Neural cell (in vitro differentiated cells): ENCODE data around the gene RAB6A. TPM values are rescaled to one million over a fixed set of nuclear protein-coding genes. Genes with fewer than 3 reads are reported as not detected.

ENCODE experiments used
- H2AFZ ChIP-seq: fragments of 200-600, 300-800 bp; sonication (generic), shearing (Covaris generic); 2 replicates; pipeline ENCODE4 v1.6.0; 2014; ENCODE audit warnings: low read depth, mild to moderate bottlenecking, antibody characterized with exemption, low read length, moderate library complexity
- H3F3A ChIP-seq: fragments of 200-600 bp; shearing (Covaris generic); 2 replicates; pipeline ENCODE4 v1.6.1; 2016; ENCODE audit warnings: mild to moderate bottlenecking, moderate library complexity, mixed read lengths, antibody characterized with exemption, low read length; ENCODE audit not compliant: insufficient read depth, poor library complexity, severe bottlenecking
- H3K27ac ChIP-seq: fragments of 200-600, 300-800 bp; sonication (generic), shearing (Covaris generic); 2 replicates; pipeline ENCODE4 v1.5.1; 2014; ENCODE audit warnings: mild to moderate bottlenecking, low read length, moderate library complexity
- H3K27me3 ChIP-seq: fragments of 300-800, 200-600 bp; sonication (generic), shearing (Covaris generic); 2 replicates; pipeline ENCODE4 v1.6.0; 2014; ENCODE audit warnings: mild to moderate bottlenecking, low read depth, low read length, moderate library complexity; ENCODE audit not compliant: insufficient read depth
- H3K36me3 ChIP-seq: fragments of 300-800, 200-600 bp; sonication (generic), shearing (Covaris generic); 2 replicates; pipeline ENCODE4 v1.5.1; 2014; ENCODE audit warnings: mild to moderate bottlenecking, antibody characterized with exemption, low read length, moderate library complexity; ENCODE audit not compliant: insufficient read depth
- H3K4me2 ChIP-seq: fragments of 300-800, 200-600 bp; sonication (generic), shearing (Covaris generic); 2 replicates; pipeline ENCODE4 v1.6.0; 2014; ENCODE audit warnings: mild to moderate bottlenecking, low read length
- H3K4me3 ChIP-seq: fragments of 300-800, 200-600 bp; sonication (generic), shearing (Covaris generic); 2 replicates; pipeline ENCODE4 v1.5.1; 2014; ENCODE audit warnings: mild to moderate bottlenecking, low read length, moderate library complexity
- H3K79me2 ChIP-seq: fragments of 200-600 bp; shearing (Covaris generic); replicated peaks from 2 replicates; pipeline ENCODE4 v1.6.0; 2014; ENCODE audit warnings: mild to moderate bottlenecking, low read length, moderate library complexity; ENCODE audit not compliant: insufficient read depth
- H3K9ac ChIP-seq: fragments of 300-800, 200-600 bp; sonication (generic), shearing (Covaris generic); 2 replicates; pipeline ENCODE4 v1.6.1; 2016; ENCODE audit warnings: mild to moderate bottlenecking, low read length, mixed read lengths
- H3K9me2 ChIP-seq: fragments of 200-600 bp; shearing (Covaris generic); 2 replicates; pipeline ENCODE4 v1.6.1; 2016; ENCODE audit warnings: mild to moderate bottlenecking, low read length, mixed read lengths; ENCODE audit not compliant: insufficient read depth
- H3K9me3 ChIP-seq: fragments of 200-600, 300-800 bp; sonication (generic), shearing (Covaris generic); 2 replicates; pipeline ENCODE4 v1.6.1; 2016; ENCODE audit warnings: mild to moderate bottlenecking, mixed run types, low read length, moderate library complexity, mixed read lengths
- H4K20me1 ChIP-seq: fragments of 200-600 bp; shearing (Covaris generic); 2 replicates; pipeline ENCODE4 v1.6.1; 2016; ENCODE audit warnings: mild to moderate bottlenecking, mixed run types; ENCODE audit not compliant: insufficient read depth
- EP300 ChIP-seq: fragments of 450-650 bp; conservative IDR thresholded peaks from 2 replicates; pipeline ENCODE4 v1.6.1; 2014; ENCODE audit warnings: antibody characterized with exemption, mild to moderate bottlenecking, moderate library complexity; ENCODE audit not compliant: poor library complexity, severe bottlenecking
- EZH2 ChIP-seq: fragments of 200-600, 300-800 bp; shearing (Covaris generic), sonication (generic); IDR thresholded peaks from 2 replicates; pipeline ENCODE4 v1.6.1; 2014; ENCODE audit warnings: antibody characterized with exemption, low read length, borderline replicate concordance, mild to moderate bottlenecking; ENCODE audit not compliant: insufficient read depth, poor library complexity, severe bottlenecking
- MXI1 ChIP-seq: fragments of 450-650 bp; conservative IDR thresholded peaks from 2 replicates; pipeline ENCODE4 v1.6.1; 2014; ENCODE audit warnings: antibody characterized with exemption, mild to moderate bottlenecking; ENCODE audit not compliant: poor library complexity, severe bottlenecking
- POLR2AphosphoS5 ChIP-seq: IDR thresholded peaks from 2 replicates; pipeline ENCODE4 v1.6.1; 2012
- RAD21 ChIP-seq: fragments of 450-650 bp; conservative IDR thresholded peaks from 2 replicates; pipeline ENCODE4 v1.6.1; 2014; ENCODE audit warnings: antibody characterized with exemption, mild to moderate bottlenecking, moderate library complexity
- SMC3 ChIP-seq: fragments of 450-650 bp; conservative IDR thresholded peaks from 2 replicates; pipeline ENCODE4 v1.6.1; 2014; ENCODE audit warnings: antibody characterized with exemption, mild to moderate bottlenecking, moderate library complexity; ENCODE audit not compliant: poor library complexity
- TAF1 ChIP-seq: IDR thresholded peaks from 2 replicates; pipeline ENCODE4 v1.6.1; 2012; ENCODE audit warnings: low read depth
- polyA plus RNA-seq: library from polyadenylated mRNA; depleted of rRNA; stranded (reverse); fragments of >200 nt; gene quantifications from 2 replicates; pipeline ENCODE4 v1.2.3, GENCODE V29; 2014
- TF ChIP-seq, protein P1 (sequence below): fragments of 450-650 bp; IDR thresholded peaks from 2 replicates; pipeline ENCODE4 v1.5.1; 2014; ENCODE audit warnings: antibody characterized with exemption, mild to moderate bottlenecking, moderate library complexity; ENCODE audit not compliant: poor library complexity, severe bottlenecking
- TF ChIP-seq, protein P2 (sequence below): IDR thresholded peaks from 2 replicates; pipeline ENCODE4 v1.6.1; 2012; ENCODE audit warnings: borderline replicate concordance

Gene RAB6A
- polyA plus RNA-seq, 1 donor from 2014 or later: 155 TPM

DNA sequence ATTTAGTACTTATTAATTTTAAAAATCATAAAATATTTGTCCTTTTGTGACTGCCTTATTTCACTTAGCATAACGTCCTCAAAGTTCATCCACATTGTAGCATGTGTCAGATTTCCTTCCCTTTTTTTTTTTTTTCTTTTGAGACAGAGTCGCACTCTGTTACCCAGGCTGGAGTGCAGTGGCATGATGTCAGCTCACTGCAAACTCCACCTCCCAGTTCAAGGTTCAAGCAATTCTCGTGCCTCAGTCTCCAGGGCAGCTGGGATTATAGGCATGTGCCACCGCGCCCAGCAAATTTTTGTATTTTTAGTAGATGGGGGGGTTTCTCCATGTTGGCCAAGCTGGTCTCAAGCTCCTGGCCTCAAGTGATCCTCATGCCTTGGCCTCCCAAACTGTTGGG lies 10.6 kb downstream of the RAB6A start:
- no peak overlapping the region for H3K4me3 ChIP-seq
- peaks cover 92% of the 10 kb centered on the region for H3K79me2 ChIP-seq
- H3K36me3 ChIP-seq: no peaks in the 10 kb centered on the region
- H3K4me2 ChIP-seq: no peak overlapping the region
- H3K9ac ChIP-seq: no peak overlapping the region
- no peaks in the 10 kb centered on the region for H3K27me3 ChIP-seq
- H4K20me1 ChIP-seq: peaks cover 48% of the 10 kb centered on the region
- TF ChIP-seq EZH2: no peak
- TF ChIP-seq RAD21: no peak
- TF ChIP-seq, protein P1, sequence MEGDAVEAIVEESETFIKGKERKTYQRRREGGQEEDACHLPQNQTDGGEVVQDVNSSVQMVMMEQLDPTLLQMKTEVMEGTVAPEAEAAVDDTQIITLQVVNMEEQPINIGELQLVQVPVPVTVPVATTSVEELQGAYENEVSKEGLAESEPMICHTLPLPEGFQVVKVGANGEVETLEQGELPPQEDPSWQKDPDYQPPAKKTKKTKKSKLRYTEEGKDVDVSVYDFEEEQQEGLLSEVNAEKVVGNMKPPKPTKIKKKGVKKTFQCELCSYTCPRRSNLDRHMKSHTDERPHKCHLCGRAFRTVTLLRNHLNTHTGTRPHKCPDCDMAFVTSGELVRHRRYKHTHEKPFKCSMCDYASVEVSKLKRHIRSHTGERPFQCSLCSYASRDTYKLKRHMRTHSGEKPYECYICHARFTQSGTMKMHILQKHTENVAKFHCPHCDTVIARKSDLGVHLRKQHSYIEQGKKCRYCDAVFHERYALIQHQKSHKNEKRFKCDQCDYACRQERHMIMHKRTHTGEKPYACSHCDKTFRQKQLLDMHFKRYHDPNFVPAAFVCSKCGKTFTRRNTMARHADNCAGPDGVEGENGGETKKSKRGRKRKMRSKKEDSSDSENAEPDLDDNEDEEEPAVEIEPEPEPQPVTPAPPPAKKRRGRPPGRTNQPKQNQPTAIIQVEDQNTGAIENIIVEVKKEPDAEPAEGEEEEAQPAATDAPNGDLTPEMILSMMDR: no peak
- no peak for TF ChIP-seq POLR2AphosphoS5
- TF ChIP-seq SMC3: no peak
- TF ChIP-seq, protein P2, sequence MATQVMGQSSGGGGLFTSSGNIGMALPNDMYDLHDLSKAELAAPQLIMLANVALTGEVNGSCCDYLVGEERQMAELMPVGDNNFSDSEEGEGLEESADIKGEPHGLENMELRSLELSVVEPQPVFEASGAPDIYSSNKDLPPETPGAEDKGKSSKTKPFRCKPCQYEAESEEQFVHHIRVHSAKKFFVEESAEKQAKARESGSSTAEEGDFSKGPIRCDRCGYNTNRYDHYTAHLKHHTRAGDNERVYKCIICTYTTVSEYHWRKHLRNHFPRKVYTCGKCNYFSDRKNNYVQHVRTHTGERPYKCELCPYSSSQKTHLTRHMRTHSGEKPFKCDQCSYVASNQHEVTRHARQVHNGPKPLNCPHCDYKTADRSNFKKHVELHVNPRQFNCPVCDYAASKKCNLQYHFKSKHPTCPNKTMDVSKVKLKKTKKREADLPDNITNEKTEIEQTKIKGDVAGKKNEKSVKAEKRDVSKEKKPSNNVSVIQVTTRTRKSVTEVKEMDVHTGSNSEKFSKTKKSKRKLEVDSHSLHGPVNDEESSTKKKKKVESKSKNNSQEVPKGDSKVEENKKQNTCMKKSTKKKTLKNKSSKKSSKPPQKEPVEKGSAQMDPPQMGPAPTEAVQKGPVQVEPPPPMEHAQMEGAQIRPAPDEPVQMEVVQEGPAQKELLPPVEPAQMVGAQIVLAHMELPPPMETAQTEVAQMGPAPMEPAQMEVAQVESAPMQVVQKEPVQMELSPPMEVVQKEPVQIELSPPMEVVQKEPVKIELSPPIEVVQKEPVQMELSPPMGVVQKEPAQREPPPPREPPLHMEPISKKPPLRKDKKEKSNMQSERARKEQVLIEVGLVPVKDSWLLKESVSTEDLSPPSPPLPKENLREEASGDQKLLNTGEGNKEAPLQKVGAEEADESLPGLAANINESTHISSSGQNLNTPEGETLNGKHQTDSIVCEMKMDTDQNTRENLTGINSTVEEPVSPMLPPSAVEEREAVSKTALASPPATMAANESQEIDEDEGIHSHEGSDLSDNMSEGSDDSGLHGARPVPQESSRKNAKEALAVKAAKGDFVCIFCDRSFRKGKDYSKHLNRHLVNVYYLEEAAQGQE: no peak
- TF ChIP-seq TAF1: no peak
- TF ChIP-seq MXI1: no peak
- no peak for TF ChIP-seq EP300
- H3K9me2 ChIP-seq: no peaks in the 10 kb centered on the region
- H3K27ac ChIP-seq: no peak overlapping the region
- H3F3A ChIP-seq: no peaks in the 10 kb centered on the region
- H3K9me3 ChIP-seq: no peaks in the 10 kb centered on the region
- no peak overlapping the region for H2AFZ ChIP-seq

DNA sequence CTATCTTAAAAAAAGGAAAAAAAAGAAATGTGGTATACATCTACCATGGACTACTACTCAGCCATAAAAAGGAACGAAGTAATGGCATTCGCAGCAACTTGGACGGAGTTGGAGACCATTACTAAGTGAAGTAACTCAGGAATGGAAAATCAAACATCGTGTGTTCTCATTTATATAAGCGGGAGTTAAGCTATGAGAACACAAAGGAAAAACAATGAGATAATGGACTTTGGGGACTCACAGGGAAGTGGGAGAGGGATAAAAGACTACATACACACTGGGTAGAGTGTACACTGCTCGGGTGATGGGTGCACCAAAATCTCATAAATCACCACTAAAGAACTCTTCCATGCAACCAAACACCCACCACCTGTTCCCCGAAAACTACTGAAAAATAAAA lies 11.8 kb downstream of the RAB6A start:
- H3K4me3 ChIP-seq: no peak overlapping the region
- H3K9me2 ChIP-seq: no peaks in the 10 kb centered on the region
- H3K27me3 ChIP-seq: no peaks in the 10 kb centered on the region
- no peaks in the 10 kb centered on the region for H3K36me3 ChIP-seq
- no peak overlapping the region for H3K9ac ChIP-seq
- peaks cover 86% of the 10 kb centered on the region for H3K79me2 ChIP-seq
- H2AFZ ChIP-seq: no peak overlapping the region
- no peak overlapping the region for H3K4me2 ChIP-seq
- no peaks in the 10 kb centered on the region for H3K9me3 ChIP-seq
- no peak for TF ChIP-seq SMC3
- no peak for TF ChIP-seq MXI1
- TF ChIP-seq, protein P1: no peak
- TF ChIP-seq RAD21: no peak
- no peak for TF ChIP-seq EZH2
- TF ChIP-seq, protein P2: no peak
- TF ChIP-seq EP300: no peak
- TF ChIP-seq POLR2AphosphoS5: no peak
- no peak for TF ChIP-seq TAF1
- no peak overlapping the region for H3K27ac ChIP-seq
- peaks cover 45% of the 10 kb centered on the region for H4K20me1 ChIP-seq
- no peaks in the 10 kb centered on the region for H3F3A ChIP-seq
